ENCODE measurements around the gene NT5DC1.

DNA sequence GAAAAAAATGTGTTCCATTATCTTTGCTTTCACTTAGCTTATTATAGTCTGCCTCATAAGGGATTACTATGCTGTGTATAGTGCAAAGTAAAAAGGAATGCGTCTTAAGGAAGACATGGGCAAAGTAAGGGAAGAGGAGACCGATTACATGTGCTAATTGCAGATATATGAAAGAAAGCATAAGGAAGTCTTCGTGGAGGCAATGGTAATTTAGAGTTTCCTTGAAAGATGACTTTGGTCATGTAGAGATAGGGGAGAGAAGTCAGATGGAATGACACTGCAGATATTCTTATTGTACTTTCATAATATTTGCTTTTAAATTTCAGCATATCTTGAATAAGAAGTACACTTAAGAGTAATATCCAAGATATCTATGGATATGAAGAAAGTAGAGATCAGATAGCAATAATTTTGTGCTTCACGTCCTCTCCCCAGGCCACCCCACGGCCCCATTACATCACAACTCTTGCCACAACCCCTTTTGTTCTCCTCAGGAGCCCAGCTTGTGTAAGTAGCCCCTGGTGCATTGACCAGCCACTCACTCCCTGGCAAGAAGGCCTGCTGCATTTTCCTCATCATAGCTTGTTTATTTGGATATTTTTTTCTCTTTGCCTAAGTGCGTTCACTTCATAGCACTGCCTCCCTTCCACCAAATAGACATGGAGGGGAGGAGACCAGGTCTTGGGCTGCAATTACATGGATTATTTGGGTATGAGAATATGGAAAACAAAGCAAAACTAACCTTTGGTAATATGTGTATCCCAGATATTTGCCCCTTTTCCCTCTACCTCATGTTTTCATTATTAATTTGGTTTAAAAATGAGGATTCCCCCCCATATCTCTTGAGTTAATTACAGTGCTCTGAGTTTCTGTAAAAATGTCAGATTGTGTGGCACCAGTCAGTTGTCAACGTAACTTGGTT, 56.0 kb downstream of the NT5DC1 start:
- TF ChIP-seq, protein P1, sequence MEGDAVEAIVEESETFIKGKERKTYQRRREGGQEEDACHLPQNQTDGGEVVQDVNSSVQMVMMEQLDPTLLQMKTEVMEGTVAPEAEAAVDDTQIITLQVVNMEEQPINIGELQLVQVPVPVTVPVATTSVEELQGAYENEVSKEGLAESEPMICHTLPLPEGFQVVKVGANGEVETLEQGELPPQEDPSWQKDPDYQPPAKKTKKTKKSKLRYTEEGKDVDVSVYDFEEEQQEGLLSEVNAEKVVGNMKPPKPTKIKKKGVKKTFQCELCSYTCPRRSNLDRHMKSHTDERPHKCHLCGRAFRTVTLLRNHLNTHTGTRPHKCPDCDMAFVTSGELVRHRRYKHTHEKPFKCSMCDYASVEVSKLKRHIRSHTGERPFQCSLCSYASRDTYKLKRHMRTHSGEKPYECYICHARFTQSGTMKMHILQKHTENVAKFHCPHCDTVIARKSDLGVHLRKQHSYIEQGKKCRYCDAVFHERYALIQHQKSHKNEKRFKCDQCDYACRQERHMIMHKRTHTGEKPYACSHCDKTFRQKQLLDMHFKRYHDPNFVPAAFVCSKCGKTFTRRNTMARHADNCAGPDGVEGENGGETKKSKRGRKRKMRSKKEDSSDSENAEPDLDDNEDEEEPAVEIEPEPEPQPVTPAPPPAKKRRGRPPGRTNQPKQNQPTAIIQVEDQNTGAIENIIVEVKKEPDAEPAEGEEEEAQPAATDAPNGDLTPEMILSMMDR (IDR thresholded peaks at IDR 0.05) = no peak
- TF ChIP-seq POLR2A (IDR thresholded peaks at IDR 0.05) = no peak
